Right atrium auricular region (tissue), 2 donors: ENCODE data around the gene HMGXB4. TPM values are rescaled to one million over a fixed set of nuclear protein-coding genes. Genes with fewer than 3 reads are reported as not detected.

Experiments
- DNase-seq: peaks from one replicate; pipeline ENCODE4 v3.0.0-alpha.2; 2019; ENCODE audit warnings: low spot score
- H3K27ac ChIP-seq, 2 donors: fragments of 200-600 bp; sonication (generic); 1 replicate in 1 of 2; 2 replicates in 1 of 2; pipeline ENCODE4 v1.5.1; 2016 to 2019
- H3K27me3 ChIP-seq, 2 donors: fragments of 200-600 bp; sonication (generic); one replicate each; pipeline versions ENCODE4 v1.5.1 to v1.6.0; 2017 to 2019
- H3K36me3 ChIP-seq: fragments of 200-600 bp; sonication (generic); one replicate; pipeline ENCODE4 v1.5.1; 2016
- H3K4me1 ChIP-seq, 2 donors: fragments of 200-600 bp; sonication (generic); one replicate each; pipeline versions ENCODE4 v1.5.1 to v1.6.0; 2017 to 2019
- H3K4me3 ChIP-seq, 2 donors: fragments of 200-600 bp; sonication (generic); 1 replicate in 1 of 2; 2 replicates in 1 of 2; pipeline ENCODE4 v1.5.1; 2017 to 2019; ENCODE audit warnings: mild to moderate bottlenecking in 1 of 2, moderate library complexity in 1 of 2
- H3K9me3 ChIP-seq, 2 donors: fragments of 200-600 bp; sonication (generic); one replicate each; pipeline ENCODE4 v1.5.1; 2019
- total RNA-seq, 2 donors: library from RNA; depleted of rRNA; stranded (reverse); fragments of >200 nt; gene quantifications; one replicate each; pipeline ENCODE4 v1.1.0, GENCODE V29; 2016
- TF ChIP-seq, protein P1 (sequence below), 2 donors: fragments of 200-600 bp; sonication (generic); IDR thresholded peaks; one replicate each; pipeline ENCODE4 v1.5.1; 2019; ENCODE audit warnings: antibody characterized with exemption in 2 of 2

Gene HMGXB4
- total RNA-seq, 2 donors from 2014 or later: 9.6 to 9.8 TPM

DNA sequence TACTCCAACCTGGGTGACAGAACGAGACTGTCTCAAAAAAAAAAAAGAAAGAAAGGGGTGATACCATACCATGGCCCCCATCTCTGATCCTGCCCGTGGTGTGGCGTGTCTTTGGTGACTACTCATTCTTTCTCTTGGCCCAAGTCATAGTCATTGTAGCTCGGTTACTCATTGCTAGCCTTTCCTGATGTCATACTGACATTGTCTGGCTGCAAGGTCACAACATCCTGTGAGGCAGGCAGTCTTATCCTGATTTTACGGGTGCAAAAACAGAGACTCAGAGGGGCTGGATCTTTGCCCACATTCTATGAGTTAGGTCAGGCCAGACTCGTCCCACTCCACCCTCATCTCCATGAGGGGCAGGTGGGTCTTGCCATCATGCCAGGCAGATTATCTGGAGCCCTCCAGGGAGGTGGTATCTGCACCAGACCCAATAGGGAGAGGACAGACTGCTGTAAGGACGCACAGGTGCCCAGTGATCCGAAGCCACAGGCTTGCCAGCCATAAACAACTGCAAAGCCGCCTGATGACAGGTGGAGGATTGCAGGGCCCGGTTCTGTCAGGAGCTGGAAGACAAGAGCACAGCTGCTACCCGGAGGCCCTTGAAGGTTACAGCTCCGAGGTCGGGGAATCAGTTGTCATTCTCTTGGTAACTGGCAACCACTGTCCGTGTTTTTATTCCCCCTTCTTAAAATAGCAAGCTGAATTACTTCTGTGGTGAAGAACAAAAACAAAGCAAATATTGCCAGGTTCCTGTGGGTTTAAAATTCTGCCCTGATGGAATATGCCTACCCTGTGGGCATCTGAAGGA is 56.2 kb downstream of the HMGXB4 start:
- Histone ChIP-seq H3K4me1 (peaks cover 0 to 76% of the 10 kb centered on the region in 2 donors), H3K4me3 (no peak overlapping the region), H3K27ac (peak overlapping the region; percentile 89 to 95), H3K9me3 (no peaks in the 10 kb centered on the region), H3K36me3 (peaks cover 14% of the 10 kb centered on the region), H3K27me3 (no peaks in the 10 kb centered on the region)
- TF ChIP-seq, protein P1, sequence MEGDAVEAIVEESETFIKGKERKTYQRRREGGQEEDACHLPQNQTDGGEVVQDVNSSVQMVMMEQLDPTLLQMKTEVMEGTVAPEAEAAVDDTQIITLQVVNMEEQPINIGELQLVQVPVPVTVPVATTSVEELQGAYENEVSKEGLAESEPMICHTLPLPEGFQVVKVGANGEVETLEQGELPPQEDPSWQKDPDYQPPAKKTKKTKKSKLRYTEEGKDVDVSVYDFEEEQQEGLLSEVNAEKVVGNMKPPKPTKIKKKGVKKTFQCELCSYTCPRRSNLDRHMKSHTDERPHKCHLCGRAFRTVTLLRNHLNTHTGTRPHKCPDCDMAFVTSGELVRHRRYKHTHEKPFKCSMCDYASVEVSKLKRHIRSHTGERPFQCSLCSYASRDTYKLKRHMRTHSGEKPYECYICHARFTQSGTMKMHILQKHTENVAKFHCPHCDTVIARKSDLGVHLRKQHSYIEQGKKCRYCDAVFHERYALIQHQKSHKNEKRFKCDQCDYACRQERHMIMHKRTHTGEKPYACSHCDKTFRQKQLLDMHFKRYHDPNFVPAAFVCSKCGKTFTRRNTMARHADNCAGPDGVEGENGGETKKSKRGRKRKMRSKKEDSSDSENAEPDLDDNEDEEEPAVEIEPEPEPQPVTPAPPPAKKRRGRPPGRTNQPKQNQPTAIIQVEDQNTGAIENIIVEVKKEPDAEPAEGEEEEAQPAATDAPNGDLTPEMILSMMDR (IDR thresholded peaks at IDR 0.05): no peak
- no peak for DNase-seq

DNA sequence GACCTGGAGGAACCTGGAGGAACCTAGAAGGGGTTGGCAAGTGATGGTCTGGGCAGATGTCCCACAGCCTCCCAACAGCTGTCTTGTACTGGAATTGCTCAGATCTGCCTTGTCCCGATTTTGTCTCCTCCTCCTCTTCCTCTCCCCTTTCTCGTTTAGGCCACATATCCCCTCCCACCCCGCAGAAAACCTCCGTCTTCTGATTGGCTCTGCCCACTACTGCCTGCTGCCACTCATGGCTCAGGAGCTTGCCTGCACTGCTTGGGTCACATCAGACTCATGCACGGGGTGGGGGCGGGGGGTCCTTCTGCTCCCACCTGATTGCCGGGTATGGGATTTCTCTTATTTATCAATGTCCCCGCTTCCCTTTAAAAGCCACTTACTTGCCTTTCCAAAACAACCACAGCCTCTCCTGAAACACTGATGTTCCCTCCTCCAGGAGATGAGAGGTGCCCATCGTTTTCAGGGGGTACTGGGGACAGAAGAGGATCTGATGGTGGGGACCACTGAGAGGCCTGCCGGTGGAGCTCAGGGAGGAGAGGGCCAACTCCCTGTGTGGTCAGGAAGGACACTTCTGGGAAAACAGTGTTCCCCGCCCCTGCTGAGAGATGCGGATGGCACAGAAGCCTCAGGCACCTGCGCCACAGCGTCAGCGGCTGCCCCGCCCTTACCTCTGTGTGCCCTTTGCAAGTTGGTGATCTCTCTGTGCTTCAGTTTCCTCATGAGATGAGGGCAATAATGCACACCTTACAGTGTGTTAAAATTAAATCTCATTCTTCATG is 57.1 kb downstream of the HMGXB4 start:
- H3K4me1 ChIP-seq: peaks cover 0 to 73% of the 10 kb centered on the region in 2 donors
- peaks cover 23% of the 10 kb centered on the region for H3K36me3 ChIP-seq
- TF ChIP-seq, protein P1 (IDR thresholded peaks at IDR 0.05): no peak
- no peaks in the 10 kb centered on the region for H3K27me3 ChIP-seq
- H3K27ac ChIP-seq: peak overlapping the region; percentile 89 to 95
- DNase-seq: no peak
- H3K4me3 ChIP-seq: no peak overlapping the region
- no peaks in the 10 kb centered on the region for H3K9me3 ChIP-seq

DNA sequence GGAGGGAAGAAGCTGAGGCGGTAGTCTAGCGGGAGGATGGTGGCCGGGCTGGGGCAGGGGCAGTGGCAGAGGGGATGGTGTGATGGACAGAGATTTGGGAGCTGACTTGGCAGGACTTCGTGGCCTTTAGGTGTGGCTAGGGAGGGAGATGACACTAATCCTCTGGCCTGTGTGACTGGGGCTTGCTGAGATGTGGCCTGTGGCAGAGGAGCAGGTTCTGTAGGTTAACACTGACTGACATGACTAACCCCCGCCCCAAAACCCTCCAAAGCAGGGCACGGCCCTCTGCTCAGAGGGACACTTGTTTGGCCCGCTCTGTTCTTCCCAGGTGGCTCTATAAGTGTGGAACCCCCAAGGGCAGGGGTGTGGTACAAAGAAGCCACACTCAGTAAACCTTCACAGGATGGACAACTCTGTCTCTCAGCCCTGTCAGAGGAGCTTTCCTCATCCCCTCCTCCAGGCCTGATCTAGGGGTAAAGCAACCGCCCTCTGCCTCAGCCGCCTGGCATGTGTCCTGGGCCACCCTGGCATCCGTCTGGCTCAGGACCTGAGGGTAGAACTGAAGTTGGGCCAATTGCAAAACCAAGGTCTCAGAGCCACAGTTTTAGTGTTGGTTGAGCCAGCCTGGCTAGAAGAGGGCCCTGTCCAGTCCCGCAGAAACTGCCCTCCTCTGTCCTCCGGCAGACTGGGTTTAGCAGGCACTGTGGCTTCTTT is 58.0 kb downstream of the HMGXB4 start:
- no peaks in the 10 kb centered on the region for H3K9me3 ChIP-seq
- no peaks in the 10 kb centered on the region for H3K27me3 ChIP-seq
- DNase-seq: no peak
- no peak overlapping the region for H3K4me3 ChIP-seq
- H3K4me1 ChIP-seq: peaks cover 0 to 67% of the 10 kb centered on the region in 2 donors
- TF ChIP-seq, protein P1 (IDR thresholded peaks at IDR 0.05): no peak
- peaks cover 31% of the 10 kb centered on the region for H3K36me3 ChIP-seq
- peak overlapping the region; percentile 89 to 95 for H3K27ac ChIP-seq

DNA sequence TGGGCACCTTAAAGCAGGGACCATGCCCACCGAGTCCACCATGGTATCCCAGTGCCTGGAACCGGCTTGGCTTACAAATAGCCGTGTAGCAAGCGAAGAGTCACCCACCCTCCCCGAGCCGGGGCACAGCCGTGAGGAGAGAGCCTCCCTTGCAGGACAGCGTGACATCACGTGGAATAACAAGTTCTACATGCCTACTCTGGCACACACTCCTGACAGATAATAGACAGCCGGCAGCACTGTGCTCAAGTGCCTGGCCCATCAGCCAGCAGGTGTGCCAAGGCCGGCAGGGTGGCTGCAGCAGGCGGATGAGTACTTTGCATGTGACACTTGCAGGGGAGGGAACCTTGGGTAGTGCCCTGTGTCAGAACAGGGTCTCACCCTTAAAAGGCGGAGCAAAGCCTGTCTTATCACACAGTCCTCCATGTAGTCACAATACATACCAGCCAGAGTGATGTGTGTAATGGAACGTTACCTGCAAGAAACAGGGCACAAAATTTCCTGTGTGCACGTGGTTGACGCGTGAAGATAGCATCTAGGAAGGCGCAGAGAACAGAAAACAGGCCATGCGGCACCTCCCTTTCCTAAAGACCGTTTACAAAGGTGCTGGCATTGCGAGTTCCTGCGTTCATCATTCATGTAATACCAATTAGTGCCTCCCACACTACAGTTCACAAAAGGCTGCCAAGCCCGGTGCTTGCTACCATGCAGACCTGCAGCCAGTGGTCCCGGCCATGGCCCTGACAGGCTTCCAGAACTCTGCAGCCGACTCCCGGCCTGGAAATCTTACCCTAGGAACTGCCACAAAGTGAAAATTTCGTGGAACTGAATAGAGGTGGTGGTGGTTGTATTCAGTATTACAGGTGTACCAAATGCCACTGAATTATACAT is 58.8 kb downstream of the HMGXB4 start:
- peak; percentile 80 for DNase-seq
- H3K4me3 ChIP-seq: no peak overlapping the region

More for the DNA sequence above, 58.8 kb downstream of the HMGXB4 start:
- TF ChIP-seq, protein P1 (IDR thresholded peaks at IDR 0.05): peak in 1 of 2 donors; percentile 13
- H3K36me3 ChIP-seq: peaks cover 31% of the 10 kb centered on the region
- H3K27ac ChIP-seq: peak overlapping the region; percentile 89 to 95
- H3K27me3 ChIP-seq: no peaks in the 10 kb centered on the region
- no peaks in the 10 kb centered on the region for H3K9me3 ChIP-seq
- peaks cover 0 to 58% of the 10 kb centered on the region in 2 donors for H3K4me1 ChIP-seq
